RWPE1 (cell line): ENCODE measurements around the gene ST8SIA5.

ENCODE experiments used
- CTCF ChIA-PET: fragments of 350-600 bp; sonication (Branson Sonifier 250); formaldehyde crosslinking; extraction: SDS; loops from one replicate; lab custom pipeline; 2021; lab: Yijun Ruan, JAX
- POLR2A ChIA-PET: fragments of 400-600 bp; formaldehyde crosslinking; extraction: SDS; loops from one replicate; lab custom pipeline; 2020; ENCODE audit warnings: antibody characterized with exemption; ENCODE audit not compliant: low non-redundant PET; lab: Yijun Ruan, JAX
- DNase-seq: peaks from one replicate; pipeline ENCODE4 v3.0.0; 2012; ENCODE audit warnings: low spot score
- H3K27ac ChIP-seq: fragments of 450-650 bp; 2 replicates; pipeline ENCODE4 v1.5.1; 2017
- CTCF ChIP-seq: fragments of 450-650 bp; conservative IDR thresholded peaks from 2 replicates; pipeline ENCODE4 v1.5.1; 2017; ENCODE audit warnings: low read depth, mild to moderate bottlenecking

Gene ST8SIA5

GRCh38 chr18:46750626-46751025 is 6.2 kb downstream of the ST8SIA5 start:
- no peak overlapping the region for H3K27ac ChIP-seq
- TF ChIP-seq CTCF = no peak
- ChIA-PET CTCF (no interaction called here), POLR2A (no interaction called here)
- DNase-seq = no peak

- DNase-seq = no peak
- no peak for TF ChIP-seq CTCF
- ChIA-PET CTCF (no interaction called here), POLR2A (no interaction called here)
- H3K27ac ChIP-seq = no peak overlapping the region
These were observed 8.4 kb downstream of the ST8SIA5 start for GRCh38 chr18:46748466-46748865.

- H3K27ac ChIP-seq = no peak overlapping the region
- no peak for TF ChIP-seq CTCF
- ChIA-PET CTCF (no interaction called here), POLR2A (no interaction called here)
- DNase-seq = no peak
These were observed 16.8 kb downstream of the ST8SIA5 start for GRCh38 chr18:46740046-46740445.

- ChIA-PET POLR2A (no interaction called here), CTCF (no interaction called here)
- no peak for DNase-seq
- no peak overlapping the region for H3K27ac ChIP-seq
- no peak for TF ChIP-seq CTCF
These were observed 18.4 kb downstream of the ST8SIA5 start for GRCh38 chr18:46738491-46738890.

- no peak for DNase-seq
- no peak for TF ChIP-seq CTCF
- POLR2A ChIA-PET = no interaction called here
- no peak overlapping the region for H3K27ac ChIP-seq
- CTCF ChIA-PET = no interaction called here
These were observed 20.1 kb downstream of the ST8SIA5 start for GRCh38 chr18:46736736-46737135.

GRCh38 chr18:46736135-46736534 is 20.7 kb downstream of the ST8SIA5 start:
- ChIA-PET POLR2A (no interaction called here), CTCF (no interaction called here)
- H3K27ac ChIP-seq = no peak overlapping the region
- DNase-seq = no peak
- TF ChIP-seq CTCF = no peak

GRCh38 chr18:46734981-46735380 is 21.9 kb downstream of the ST8SIA5 start:
- ChIA-PET CTCF (no interaction called here), POLR2A (no interaction called here)
- no peak for TF ChIP-seq CTCF
- H3K27ac ChIP-seq = no peak overlapping the region
- no peak for DNase-seq
